NK-92 (cell line): ENCODE measurements around the gene PIGU.
"Not testable (repeated sequence)": the region's sequence is repeated elsewhere in the genome, so short reads cannot be mapped to it uniquely, and the experiment has no call there.

ENCODE experiments used
- DNase-seq: peaks from one replicate; lab custom pipeline; 2025; ENCODE audit not compliant: unreplicated experiment; lab: John Stamatoyannopoulos, UW

PIGU gene

GRCh38 chr20:34663213-34663943 lies 13.5 kb downstream of the PIGU start:
- no peak for DNase-seq

GRCh38 chr20:34661811-34662210 lies 15.1 kb downstream of the PIGU start:
- DNase-seq, result not testable (repeated sequence)

DNA sequence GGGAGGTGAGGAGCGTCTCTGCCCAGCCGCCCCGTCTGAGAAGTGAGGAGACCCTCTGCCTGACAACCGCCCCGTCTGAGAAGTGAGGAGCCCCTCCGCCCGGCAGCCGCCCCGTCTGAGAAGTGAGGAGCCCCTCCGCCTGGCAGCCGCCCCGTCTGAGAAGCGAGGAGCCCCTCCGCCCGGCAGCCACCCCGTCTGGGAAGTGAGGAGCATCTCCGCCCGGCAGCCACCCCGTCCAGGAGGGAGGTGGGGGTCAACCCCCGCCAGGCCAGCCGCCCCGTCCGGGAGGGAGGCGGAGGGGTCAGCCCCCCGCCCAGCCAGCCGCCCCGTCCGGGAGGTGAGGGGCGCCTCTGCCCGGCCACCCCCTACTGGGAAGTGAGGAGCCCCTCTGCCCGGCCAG lies 18.2 kb downstream of the PIGU start:
- not testable (repeated sequence) for DNase-seq

DNA sequence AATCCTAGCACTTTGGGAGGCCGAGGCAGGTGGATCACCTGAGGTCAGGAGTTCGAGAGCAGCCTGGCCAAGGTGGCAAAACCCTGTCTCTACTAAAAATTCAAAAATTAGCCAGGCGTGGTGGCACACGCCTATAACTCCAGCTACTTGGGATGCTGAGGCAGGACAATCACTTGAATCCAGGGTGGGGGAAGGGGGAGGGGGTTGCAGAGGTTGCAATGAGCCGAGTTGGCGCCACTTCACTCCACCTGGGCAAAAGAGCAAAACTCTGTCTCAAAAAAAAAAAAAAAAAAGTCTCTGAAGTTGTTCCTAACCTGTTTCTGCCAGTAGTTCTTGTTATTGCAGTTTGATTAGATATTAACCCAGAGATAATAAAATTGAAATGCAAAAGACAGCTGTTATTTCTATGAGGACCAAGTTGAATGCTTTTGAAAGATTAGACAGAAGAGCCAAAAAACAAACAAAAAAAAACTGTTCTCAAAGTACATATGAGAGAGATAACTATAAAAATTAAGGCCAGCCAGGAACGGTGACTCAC lies 22.6 kb downstream of the PIGU start:
- no peak for DNase-seq

GRCh38 chr20:34651200-34651599 lies 25.7 kb downstream of the PIGU start:
- DNase-seq, result no peak

- DNase-seq, result no peak
Observed at GRCh38 chr20:34647737-34648136, 29.2 kb downstream of the PIGU start.

- DNase-seq, result no peak
Observed at GRCh38 chr20:34644951-34645350, 31.9 kb downstream of the PIGU start.

DNA sequence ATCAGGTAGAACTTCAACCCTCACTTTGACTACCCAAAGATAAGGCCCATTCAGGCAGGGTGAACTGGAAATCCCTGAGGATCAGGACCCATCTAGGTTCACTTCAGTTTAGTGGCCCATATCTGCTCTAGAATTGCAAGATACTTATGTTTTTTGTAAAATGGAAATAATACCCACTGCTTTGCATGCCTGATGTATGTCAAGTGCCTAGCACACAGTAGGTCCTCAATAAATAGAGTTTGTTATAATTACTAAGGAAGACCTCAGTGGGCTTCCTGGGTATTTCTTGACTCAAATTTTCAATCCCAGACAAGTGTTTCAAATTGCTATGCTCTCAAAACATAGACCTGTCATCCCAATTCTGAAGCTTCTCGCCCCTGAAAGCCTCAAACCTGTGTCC lies 32.5 kb downstream of the PIGU start:
- DNase-seq, result no peak

GRCh38 chr20:34643928-34644327 lies 33.0 kb downstream of the PIGU start:
- DNase-seq, result no peak

- DNase-seq, result no peak
Observed at GRCh38 chr20:34642009-34642408, 34.9 kb downstream of the PIGU start.

- no peak for DNase-seq
Observed at GRCh38 chr20:34639755-34640222, 37.1 kb downstream of the PIGU start.

DNA sequence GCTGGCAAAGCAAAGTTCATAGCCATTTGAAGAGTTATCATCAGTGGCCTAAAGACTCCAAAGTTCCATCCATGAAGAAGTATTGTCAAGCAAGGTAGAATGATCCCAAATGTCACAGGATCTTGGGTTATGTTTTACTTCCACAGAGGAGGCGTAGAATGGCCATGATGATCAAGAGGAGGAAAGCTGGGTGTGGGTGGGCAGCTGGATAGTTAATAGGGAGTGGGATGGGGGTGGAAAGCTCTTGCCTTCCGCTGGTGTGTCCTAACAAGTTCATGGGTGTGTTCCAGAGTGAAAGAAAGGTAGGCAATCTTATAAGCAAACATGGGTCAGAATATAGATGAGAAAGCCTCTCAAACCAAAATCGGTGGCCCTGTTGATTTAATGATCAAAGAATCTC lies 38.4 kb downstream of the PIGU start:
- no peak for DNase-seq

DNA sequence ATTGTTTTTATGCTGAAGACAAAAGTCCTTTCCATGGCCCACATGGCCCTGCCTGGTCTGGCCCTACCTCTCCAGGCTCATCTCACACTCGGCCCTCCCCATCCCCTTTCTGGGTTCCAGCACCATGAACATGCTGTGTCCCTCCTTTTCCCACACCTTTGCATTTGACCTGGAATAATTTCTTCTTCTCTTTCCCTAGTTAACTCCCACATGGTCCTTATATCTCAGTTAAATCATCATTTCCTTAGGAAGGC lies 38.9 kb downstream of the PIGU start:
- no peak for DNase-seq

DNA sequence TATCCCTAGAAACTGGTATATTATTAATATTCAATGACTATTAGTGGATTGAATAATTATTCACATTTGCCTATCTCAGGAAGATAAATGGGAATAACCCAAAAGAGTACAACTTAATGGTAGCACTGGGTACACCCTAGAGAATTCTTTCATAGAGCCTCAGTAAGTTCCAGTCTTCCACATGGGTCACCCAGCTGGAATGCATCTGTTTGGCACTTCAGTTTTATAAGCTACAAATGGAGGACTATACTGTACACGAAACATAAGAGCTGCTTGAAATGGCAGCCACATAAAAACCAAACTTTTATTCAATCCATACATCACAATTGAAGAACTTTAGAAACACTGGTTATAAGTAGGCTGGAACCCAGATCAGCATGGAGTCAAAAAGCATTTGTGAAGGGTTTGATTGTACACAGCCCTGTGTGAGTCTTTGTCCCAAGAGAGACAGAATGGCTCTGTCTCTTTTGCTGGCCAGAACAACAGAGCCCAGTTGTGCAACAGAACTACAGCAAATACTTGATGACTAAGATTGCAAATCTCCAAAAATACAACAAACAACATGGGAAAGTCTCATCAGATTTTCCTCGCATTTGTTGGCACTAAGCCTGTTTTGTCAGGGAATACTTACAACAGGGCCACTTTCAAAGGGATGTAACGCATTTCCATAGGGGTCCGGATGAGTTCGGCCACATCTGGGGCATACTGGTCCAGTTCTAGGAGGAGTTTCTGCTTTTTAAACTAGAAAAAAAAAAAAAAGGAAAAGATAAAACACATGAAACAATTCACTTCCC lies 39.5 kb downstream of the PIGU start:
- DNase-seq, result no peak

- no peak for DNase-seq
Observed at GRCh38 chr20:34636648-34637047, 40.2 kb downstream of the PIGU start.

DNA sequence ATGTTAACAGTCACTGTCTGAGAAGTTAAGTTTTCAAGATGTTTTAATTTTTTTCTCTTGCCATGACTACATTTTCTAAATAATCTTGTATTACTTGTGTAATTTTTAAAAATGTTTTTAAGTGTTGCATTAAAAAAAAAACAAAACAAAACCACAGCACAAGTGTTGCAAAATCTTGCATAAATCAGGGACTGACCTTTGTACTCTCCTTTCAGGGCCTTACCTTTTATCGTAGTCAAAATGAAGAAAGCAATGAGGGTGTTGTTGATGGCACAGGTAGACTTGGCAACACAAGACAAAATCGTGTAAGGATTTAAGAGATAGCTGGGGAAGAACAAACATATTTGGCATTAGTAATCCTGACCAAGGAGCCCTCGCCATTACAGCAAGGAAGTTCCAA lies 42.5 kb downstream of the PIGU start:
- DNase-seq, result no peak

GRCh38 chr20:34632870-34633452 lies 43.9 kb downstream of the PIGU start:
- DNase-seq, result no peak

DNA sequence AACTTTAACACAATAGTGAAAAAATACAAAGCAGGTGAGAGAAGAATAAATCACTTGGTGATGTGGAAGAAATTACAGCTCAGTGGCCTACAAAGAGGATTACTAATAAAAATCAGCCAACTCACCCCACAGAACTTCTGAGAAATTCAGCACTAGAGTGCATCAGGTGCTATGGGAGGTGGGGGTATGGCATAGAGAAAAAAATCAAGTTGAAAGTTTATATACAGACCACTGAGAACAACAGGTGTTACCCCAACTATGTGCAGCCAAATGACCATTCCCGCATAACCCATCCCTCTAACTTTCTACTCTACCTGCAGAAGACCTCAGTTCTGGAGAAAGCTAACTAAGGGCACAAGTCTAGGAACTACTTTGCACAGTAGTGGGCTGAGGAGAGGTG lies 47.0 kb downstream of the PIGU start:
- DNase-seq, result no peak

DNA sequence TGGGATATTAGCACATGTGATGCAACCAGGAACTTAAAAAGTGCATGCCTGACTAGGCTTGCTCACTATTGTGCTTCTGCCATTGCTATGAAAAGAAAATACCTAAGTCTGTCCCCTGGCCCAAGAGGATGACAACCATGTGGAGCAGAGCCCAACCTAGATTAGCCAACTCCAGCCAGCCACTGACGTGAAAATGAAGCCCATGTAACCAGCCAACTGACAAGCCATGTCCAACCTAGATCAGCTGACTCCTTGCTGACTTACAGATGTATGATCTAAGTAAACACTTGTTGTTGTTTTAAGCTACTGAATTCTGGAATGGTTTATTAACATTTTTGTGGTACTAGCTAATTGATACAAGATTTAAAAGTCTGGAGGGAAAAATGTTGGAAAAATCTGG lies 47.5 kb downstream of the PIGU start:
- no peak for DNase-seq

- DNase-seq, result no peak
Observed at GRCh38 chr20:34628026-34628425, 48.9 kb downstream of the PIGU start.

- no peak for DNase-seq
Observed at GRCh38 chr20:34627458-34627857, 49.4 kb downstream of the PIGU start.

- DNase-seq, result no peak
Observed at GRCh38 chr20:34626992-34627391, 49.9 kb downstream of the PIGU start.
